Measurements from ENCODE around the gene NDC1. TPM values are rescaled to one million over a fixed set of nuclear protein-coding genes. Genes with fewer than 3 reads are reported as not detected.

Gene NDC1
- total RNA-seq, 4 donors from 2014 or later: 6.8 to 13.3 (median 11.1) TPM

- no peak for TF ChIP-seq POLR2A (IDR thresholded peaks at IDR 0.05)
- TF ChIP-seq CTCF (IDR thresholded peaks at IDR 0.05): no peak
- no peak for DNase-seq (ENCODE audit: low spot score in 2 of 2)
- no peak overlapping the region for H3K4me3 ChIP-seq (ENCODE audit: low read depth, poor library complexity, severe bottlenecking)
- intact Hi-C loops (cut with DNase I; ENCODE audit: low total_unique reads): no loop called here
- WGBS, 2 donors: 77 to 80% methylated on average over 11 of the region's 11 CpGs
Measured at GRCh38 chr1:53715478-53715877, 122.6 kb downstream of the NDC1 start.

Other genes with a start within 250 kb of the NDC1 start
- 1 to 10 TPM in 3 of 4 donors, under 1 TPM in 1; 0.63 to 2.4 (median 1.0) TPM for gene GLIS1, start 99.1 kb downstream of the NDC1 start, total RNA-seq
- gene YIPF1, start 51.5 kb upstream of the NDC1 start, total RNA-seq: 10 to 100 TPM; 11.7 to 30.0 (median 19.5) TPM
- gene DIO1, start 55.9 kb upstream of the NDC1 start, total RNA-seq: not detected
- 10 to 100 TPM in 3 of 4 donors, 1 to 10 TPM in 1; 9.9 to 19.2 (median 12.4) TPM for gene IFT25, start 107.4 kb upstream of the NDC1 start, total RNA-seq
- 10 to 100 TPM; 20.1 to 36.3 (median 24.4) TPM for gene LRRC42, start 108.1 kb upstream of the NDC1 start, total RNA-seq
- gene LDLRAD1, start 179.9 kb upstream of the NDC1 start, total RNA-seq: not detected
- gene TMEM59, start 214.9 kb upstream of the NDC1 start, total RNA-seq: 100 to 1,000 TPM; 197 to 355 (median 320) TPM
- gene TCEANC2, start 215.3 kb upstream of the NDC1 start, total RNA-seq: 1 to 10 TPM; 3.1 to 4.3 (median 3.8) TPM